K562 (cell line): ENCODE measurements around the gene RTCA. TPM values are rescaled to one million over a fixed set of nuclear protein-coding genes. Genes with fewer than 3 reads are reported as not detected.

ENCODE experiments used
- ATAC-seq: fragments of 200-7000 bp; cut with Tn5 transposase; 3 replicates; pipeline ENCODE4 v1.9.1; 2020; ENCODE audit warnings: moderate library complexity
- BruUV-seq: library from RNA; stranded (reverse); fragments of 400-500 nt; replicated peaks from 2 replicates; lab custom pipeline; 2021; lab: Mats Ljungman, UMichigan
- CTCF ChIA-PET: fragments of 300-600 bp; formaldehyde crosslinking; extraction: SDS; loops from one replicate; lab custom pipeline; 2021; ENCODE audit warnings: low intra/inter-chr PET ratio; lab: Yijun Ruan, JAX
- POLR2A ChIA-PET: fragments of 300-600, 350-650 bp; sonication (Branson Sonifier 250); formaldehyde crosslinking; extraction: SDS; loops from one replicate; lab custom pipeline; 2021; ENCODE audit warnings: antibody characterized with exemption, inconsistent platforms; lab: Yijun Ruan, JAX
- DNase-seq, 4 experiments: peaks; one replicate each; pipeline versions ENCODE4 v3.0.0 to v3.0.0-alpha.2; 2011 to 2018; ENCODE audit warnings: low spot score in 3 of 4, mixed read lengths in 3 of 4; ENCODE audit errors: extremely low read depth in 1 of 4
- FAIRE-seq: peaks from 2 replicates; lab custom pipeline; 2011; peaks lifted over from hg19 to GRCh38; lab: Jason Lieb, UNC
- H2AFZ ChIP-seq: 2 replicates; pipeline ENCODE4 v1.6.0; 2011; ENCODE audit warnings: low read depth, low read length, control low read depth, inconsistent platforms
- H3K27ac ChIP-seq: fragments of 200-600 bp; 3 replicates; pipeline ENCODE4 v1.8.0; 2011; ENCODE audit warnings: low read depth, mild to moderate bottlenecking, control low read depth, inconsistent platforms, low read length, moderate library complexity, mixed read lengths; ENCODE audit errors: extremely low read depth
- H3K27me3 ChIP-seq, 2 experiments: fragments of 300-600 bp in 1 of 2; 2 replicates in 1 of 2; 3 replicates in 1 of 2; pipeline versions ENCODE4 v1.6.0 to v1.8.0; 2011; ENCODE audit warnings: inconsistent platforms in 2 of 2, low read length in 2 of 2, mild to moderate bottlenecking in 1 of 2, mixed read lengths in 1 of 2, moderate library complexity in 1 of 2; ENCODE audit not compliant: control insufficient read depth in 2 of 2, insufficient read depth in 2 of 2
- H3K36me3 ChIP-seq: fragments of 300-600 bp; 3 replicates; pipeline ENCODE4 v1.8.0; 2011; ENCODE audit warnings: mild to moderate bottlenecking, low read length, inconsistent platforms; ENCODE audit not compliant: control insufficient read depth, insufficient read depth
- H3K4me1 ChIP-seq, 2 experiments: fragments of 200-600 bp in 1 of 2; replicated peaks in 1 of 2; 2 replicates in 1 of 2; 3 replicates in 1 of 2; pipeline versions ENCODE4 v1.5.1 to v1.8.0; 2011; ENCODE audit warnings: inconsistent platforms in 2 of 2, low read length in 2 of 2, mild to moderate bottlenecking in 1 of 2, mixed read lengths in 1 of 2, moderate library complexity in 1 of 2; ENCODE audit not compliant: control insufficient read depth in 2 of 2, insufficient read depth in 2 of 2
- H3K4me2 ChIP-seq: 2 replicates; pipeline ENCODE4 v1.6.1; 2011; ENCODE audit warnings: low read length, control low read depth, inconsistent platforms, mixed read lengths; ENCODE audit not compliant: insufficient read depth
- H3K4me3 ChIP-seq: fragments of 200-600 bp; sonication (generic), shearing (Covaris generic); 2 replicates; pipeline ENCODE4 v1.5.1; 2016; ENCODE audit warnings: control low read depth, inconsistent platforms
- H3K79me2 ChIP-seq: fragments of 200-600 bp; 3 replicates; pipeline ENCODE4 v1.8.0; 2011; ENCODE audit warnings: low read length, inconsistent platforms; ENCODE audit not compliant: control insufficient read depth, insufficient read depth
- H3K9ac ChIP-seq, 2 experiments: 2 replicates each; pipeline versions ENCODE4 v1.6.0 to v1.6.1; 2011; ENCODE audit warnings: low read depth in 2 of 2, low read length in 2 of 2, control low read depth in 1 of 2, inconsistent platforms in 1 of 2, mild to moderate bottlenecking in 1 of 2, mixed read lengths in 1 of 2; ENCODE audit not compliant: insufficient read depth in 1 of 2
- H3K9me1 ChIP-seq: one replicate; pipeline ENCODE4 v1.6.0; 2011; ENCODE audit warnings: inconsistent platforms, mild to moderate bottlenecking, low read length, moderate library complexity; ENCODE audit not compliant: control insufficient read depth, insufficient read depth
- H3K9me3 ChIP-seq: replicated peaks from 2 replicates; pipeline ENCODE4 v1.5.1; 2011; ENCODE audit warnings: low read depth, low read length, inconsistent platforms; ENCODE audit not compliant: control insufficient read depth, insufficient read depth
- H4K20me1 ChIP-seq: replicated peaks from 2 replicates; pipeline ENCODE4 v1.6.1; 2011; ENCODE audit warnings: low read length, inconsistent platforms, mixed read lengths; ENCODE audit not compliant: control insufficient read depth, insufficient read depth
- RBBP5 ChIP-seq: fragments of 200-600 bp; sonication (generic); IDR thresholded peaks from 2 replicates; pipeline ENCODE4 v1.6.1; 2012; ENCODE audit warnings: borderline replicate concordance, mild to moderate bottlenecking, low read length, control low read depth, inconsistent platforms; ENCODE audit not compliant: insufficient read depth, poor library complexity, severe bottlenecking
- TFAM ChIP-seq: fragments of 250-450 bp; sonication (Bioruptor Pico); conservative IDR thresholded peaks from 2 replicates; pipeline ENCODE4 v1.5.0; 2021; ENCODE audit warnings: mild to moderate bottlenecking, moderate library complexity
- ZNF717 ChIP-seq: fragments of 250-450 bp; sonication (Bioruptor Pico); IDR thresholded peaks from 2 replicates; pipeline ENCODE4 v1.5.0; 2021
- ZNF75A ChIP-seq: fragments of 450-650 bp; formaldehyde crosslinking; IDR thresholded peaks from 2 replicates; pipeline ENCODE4 v1.4.0; 2020; ENCODE audit warnings: mild to moderate bottlenecking
- WGBS: fragments of 100-300 bp; shearing (Covaris generic); methylation state at CpG from one replicate; pipeline ENCODE4 v1.1.6; 2016; ENCODE audit warnings: low coverage, mixed read lengths; ENCODE audit not compliant: insufficient coverage; ENCODE audit errors: missing lambda C conversion rate; 5-methylcytosine and 5-hydroxymethylcytosine counted together
- in situ Hi-C: fragments of 300-500 bp; cut with MboI; formaldehyde crosslinking; loops from 4 replicates; pipeline ENCODE4 v1.15.0; 2018; ENCODE audit warnings: inconsistent platforms, mixed read lengths
- intact Hi-C: fragments of 100-400 bp; cut with micrococcal nuclease; formaldehyde crosslinking; loops from 2 replicates; pipeline ENCODE4 v1.14.2; 2022
- polyA plus RNA-seq, 8 experiments: library from polyadenylated mRNA; depleted of rRNA in 4 of 8; stranded (reverse) in 5 of 8; unstranded in 3 of 8; fragments of >200 nt; fragmentation: Nextera tagmentation in 2 of 8; fragmentation: Illumina TruSeq in 1 of 8; extraction: Ambion mirVana in 2 of 8; extraction: Trizol in 1 of 8; gene quantifications; 2 replicates each; pipeline versions ENCODE4 v1.2.1 to v1.2.3, GENCODE V29; 2011 to 2014; ENCODE audit warnings: inconsistent platforms in 1 of 8, missing spikeins in 1 of 8
- total RNA-seq, 7 experiments: library from RNA; depleted of rRNA in 6 of 7; stranded (reverse); fragments of >200 nt in 6 of 7; fragmentation: Illumina TruSeq in 2 of 7; extraction: Trizol in 2 of 7; gene quantifications; 2 replicates each; pipeline versions ENCODE4 v1.2.1 to v1.2.3, GENCODE V29; 2011 to 2021; ENCODE audit warnings: low replicate concordance in 1 of 7
- TF ChIP-seq, protein P1 (sequence below): fragments of 200-800 bp; sonication (Bioruptor generic); IDR thresholded peaks from 2 replicates; pipeline ENCODE4 v1.6.1; 2017; ENCODE audit warnings: missing genetic modification characterization, missing compliant biosample characterization
- TF ChIP-seq, protein P2 (sequence below): sonication (generic); formaldehyde crosslinking; IDR thresholded peaks from 2 replicates; pipeline ENCODE4 v1.8.1; 2023; ENCODE audit warnings: mild to moderate bottlenecking, missing genetic modification reagents

Gene RTCA
- total and polyA plus RNA-seq, 9 of the 15 experiments (the other 6 are each of a cell fraction or from before 2014, with no cell fraction given), result 11.6 to 57.2 (median 43.2) TPM

DNA sequence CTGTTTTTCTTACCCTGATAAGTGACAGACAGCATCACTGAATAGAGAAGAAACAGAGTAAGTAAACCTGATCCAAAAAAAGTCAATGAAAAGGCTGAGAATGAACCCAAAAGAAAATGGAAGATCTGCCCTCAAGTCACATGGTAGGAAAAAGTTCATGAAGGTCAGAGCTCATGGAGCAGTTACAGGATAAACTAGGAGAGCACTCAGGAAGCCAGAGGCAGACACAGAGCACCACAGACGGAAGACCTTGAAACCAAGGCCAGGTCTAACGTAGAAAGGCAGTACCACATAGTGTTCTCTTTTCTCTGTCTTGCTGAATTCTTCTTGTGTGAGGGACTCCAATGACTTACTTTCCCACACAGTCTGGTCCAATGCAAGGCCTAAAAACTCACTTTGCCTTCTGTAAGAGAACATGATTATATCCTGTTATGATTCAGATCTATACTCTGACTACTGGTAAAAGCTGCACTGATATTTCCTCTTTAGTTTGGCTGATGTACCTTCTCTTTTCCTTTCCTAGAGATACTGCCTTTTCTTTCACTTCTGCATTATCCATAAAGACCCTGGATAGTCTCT is 40.8 kb downstream of the RTCA start:
- in situ Hi-C loops, result no loop called here
- no peaks in the 10 kb centered on the region for H3K36me3 ChIP-seq
- no peak for TF ChIP-seq ZNF717 (CRISPR knock-in tag)
- no peak for TF ChIP-seq TFAM (CRISPR knock-in tag)
- TF ChIP-seq, protein P1, sequence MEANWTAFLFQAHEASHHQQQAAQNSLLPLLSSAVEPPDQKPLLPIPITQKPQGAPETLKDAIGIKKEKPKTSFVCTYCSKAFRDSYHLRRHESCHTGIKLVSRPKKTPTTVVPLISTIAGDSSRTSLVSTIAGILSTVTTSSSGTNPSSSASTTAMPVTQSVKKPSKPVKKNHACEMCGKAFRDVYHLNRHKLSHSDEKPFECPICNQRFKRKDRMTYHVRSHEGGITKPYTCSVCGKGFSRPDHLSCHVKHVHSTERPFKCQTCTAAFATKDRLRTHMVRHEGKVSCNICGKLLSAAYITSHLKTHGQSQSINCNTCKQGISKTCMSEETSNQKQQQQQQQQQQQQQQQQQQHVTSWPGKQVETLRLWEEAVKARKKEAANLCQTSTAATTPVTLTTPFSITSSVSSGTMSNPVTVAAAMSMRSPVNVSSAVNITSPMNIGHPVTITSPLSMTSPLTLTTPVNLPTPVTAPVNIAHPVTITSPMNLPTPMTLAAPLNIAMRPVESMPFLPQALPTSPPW (CRISPR knock-in tag), result no peak
- no peak for TF ChIP-seq ZNF75A (CRISPR knock-in tag)
- TF ChIP-seq, protein P2, sequence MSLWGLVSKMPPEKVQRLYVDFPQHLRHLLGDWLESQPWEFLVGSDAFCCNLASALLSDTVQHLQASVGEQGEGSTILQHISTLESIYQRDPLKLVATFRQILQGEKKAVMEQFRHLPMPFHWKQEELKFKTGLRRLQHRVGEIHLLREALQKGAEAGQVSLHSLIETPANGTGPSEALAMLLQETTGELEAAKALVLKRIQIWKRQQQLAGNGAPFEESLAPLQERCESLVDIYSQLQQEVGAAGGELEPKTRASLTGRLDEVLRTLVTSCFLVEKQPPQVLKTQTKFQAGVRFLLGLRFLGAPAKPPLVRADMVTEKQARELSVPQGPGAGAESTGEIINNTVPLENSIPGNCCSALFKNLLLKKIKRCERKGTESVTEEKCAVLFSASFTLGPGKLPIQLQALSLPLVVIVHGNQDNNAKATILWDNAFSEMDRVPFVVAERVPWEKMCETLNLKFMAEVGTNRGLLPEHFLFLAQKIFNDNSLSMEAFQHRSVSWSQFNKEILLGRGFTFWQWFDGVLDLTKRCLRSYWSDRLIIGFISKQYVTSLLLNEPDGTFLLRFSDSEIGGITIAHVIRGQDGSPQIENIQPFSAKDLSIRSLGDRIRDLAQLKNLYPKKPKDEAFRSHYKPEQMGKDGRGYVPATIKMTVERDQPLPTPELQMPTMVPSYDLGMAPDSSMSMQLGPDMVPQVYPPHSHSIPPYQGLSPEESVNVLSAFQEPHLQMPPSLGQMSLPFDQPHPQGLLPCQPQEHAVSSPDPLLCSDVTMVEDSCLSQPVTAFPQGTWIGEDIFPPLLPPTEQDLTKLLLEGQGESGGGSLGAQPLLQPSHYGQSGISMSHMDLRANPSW (CRISPR knock-in tag), result no peak
- TF ChIP-seq RBBP5, result no peak
- TF ChIP-seq, all 486 proteins: peak for 0
- BruUV-seq, result no TSS peak
- Histone ChIP-seq H3K79me2 (no peaks in the 10 kb centered on the region), H3K9me3 (peaks cover 3% of the 10 kb centered on the region; the same call in 1 of the 2 replicates), H3K4me3 (no peak overlapping the region), H3K9ac (no peak overlapping the region), H3K27ac (no peak overlapping the region), H2AFZ (no peak overlapping the region), H3K27me3 (no peaks in the 10 kb centered on the region), H3K4me1 (no peaks in the 10 kb centered on the region), H3K9me1 (no peaks in the 10 kb centered on the region), H3K4me2 (no peak overlapping the region), H4K20me1 (no peaks in the 10 kb centered on the region)
- ChIA-PET POLR2A (no interaction called here), CTCF (no interaction called here)
- ATAC-seq (no peak), DNase-seq (no peak), FAIRE-seq (no peak)
- intact Hi-C loops, result no loop called here
- WGBS, result 59% methylated on average over 2 of the region's 2 CpGs
